HG02884 (cell line): ENCODE measurements around the gene ODAD3.
A peak's percentile ranks its signal among the peaks of the same experiment; 100 is the strongest.

Experiments used
- ATAC-seq: cut with Tn5 transposase; IDR thresholded peaks from one replicate; pipeline ENCODE4 v1.9.1; 2021; ENCODE audit warnings: mild to moderate bottlenecking, moderate library complexity; ENCODE audit not compliant: unreplicated experiment

ODAD3 gene

GRCh38 chr19:11378319-11379189 lies 56.4 kb downstream of the ODAD3 start:
- no peak for ATAC-seq

- ATAC-seq = no peak
Measured at GRCh38 chr19:11377756-11378155, 57.2 kb downstream of the ODAD3 start.

GRCh38 chr19:11377237-11377636 lies 57.7 kb downstream of the ODAD3 start:
- ATAC-seq = no peak

DNA sequence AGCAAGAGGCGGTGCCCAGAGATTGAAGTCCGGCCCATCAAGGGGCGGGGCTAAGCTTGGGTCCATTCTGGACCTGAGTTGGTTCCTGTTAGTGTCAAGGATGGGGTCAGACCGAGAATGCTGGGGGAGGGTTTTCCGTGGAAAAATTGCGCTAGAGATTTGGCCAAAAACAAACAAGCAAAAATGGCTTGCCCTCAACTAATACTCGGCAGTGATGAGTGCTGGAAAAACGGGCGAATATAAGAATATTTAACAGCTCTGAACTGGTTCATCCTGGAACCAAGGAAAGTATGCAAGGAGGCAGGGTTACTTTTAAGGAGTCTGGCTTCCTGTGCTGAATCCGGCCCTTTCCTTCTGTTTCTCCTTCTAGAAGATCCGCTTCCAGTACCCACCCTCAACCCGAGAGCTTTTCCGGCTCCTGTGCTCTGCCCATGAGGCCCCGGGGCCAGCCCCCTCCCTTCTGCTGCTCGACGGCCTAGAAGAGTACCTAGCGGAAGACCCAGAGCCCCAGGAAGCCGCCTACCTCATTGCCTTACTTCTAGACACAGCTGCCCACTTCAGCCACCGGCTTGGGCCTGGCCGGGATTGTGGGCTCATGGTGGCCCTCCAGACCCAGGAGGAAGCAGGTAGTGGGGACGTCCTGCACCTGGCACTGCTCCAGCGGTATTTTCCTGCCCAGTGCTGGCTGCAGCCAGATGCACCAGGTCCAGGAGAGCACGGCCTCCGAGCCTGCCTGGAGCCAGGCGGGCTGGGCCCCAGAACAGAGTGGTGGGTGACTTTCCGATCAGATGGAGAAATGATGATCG lies 59.6 kb downstream of the ODAD3 start:
- ATAC-seq = peak; percentile 29

DNA sequence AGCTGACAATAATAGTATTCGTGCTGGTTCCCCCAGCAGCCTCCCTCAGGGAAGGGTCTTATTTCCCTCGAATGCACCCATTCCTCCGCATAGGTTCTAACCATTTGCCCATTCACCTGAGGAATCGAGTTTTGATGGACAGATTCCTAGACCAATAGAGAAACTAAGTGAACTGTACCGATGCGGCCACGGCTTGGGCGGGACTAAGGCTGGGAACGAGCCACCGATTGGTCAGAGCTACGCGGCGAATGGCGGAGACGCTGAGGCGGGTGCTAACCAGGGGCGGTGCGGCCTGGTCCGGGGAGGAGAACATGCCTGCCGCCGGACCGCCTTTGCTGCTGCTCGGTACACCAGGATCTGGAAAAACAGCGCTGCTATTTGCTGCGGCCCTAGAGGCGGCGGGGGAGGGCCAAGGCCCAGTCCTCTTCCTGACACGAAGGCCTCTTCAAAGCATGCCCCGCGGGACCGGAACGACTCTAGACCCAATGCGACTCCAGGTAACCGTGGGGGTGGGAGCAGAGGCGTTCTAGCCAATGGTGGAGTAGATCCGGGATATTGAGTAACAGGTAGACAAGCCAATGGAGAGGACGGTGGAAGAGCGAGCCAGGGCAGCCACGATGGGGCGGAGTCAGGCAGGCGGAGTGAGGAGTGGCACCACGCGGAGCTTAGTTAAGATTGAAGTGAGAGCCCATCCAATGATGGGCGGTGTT lies 60.3 kb downstream of the ODAD3 start, which contains the start of gene SWSAP1:
SWSAP1 (plus strand) TSS at position 234 of the 710 bp plus-strand sequence; CDS start at position 249, 15 bp downstream.
- ATAC-seq = peak; percentile 85

- no peak for ATAC-seq
Measured at GRCh38 chr19:11373885-11374432, 61.0 kb downstream of the ODAD3 start.

GRCh38 chr19:11373166-11373884 lies 61.6 kb downstream of the ODAD3 start:
- ATAC-seq = no peak

DNA sequence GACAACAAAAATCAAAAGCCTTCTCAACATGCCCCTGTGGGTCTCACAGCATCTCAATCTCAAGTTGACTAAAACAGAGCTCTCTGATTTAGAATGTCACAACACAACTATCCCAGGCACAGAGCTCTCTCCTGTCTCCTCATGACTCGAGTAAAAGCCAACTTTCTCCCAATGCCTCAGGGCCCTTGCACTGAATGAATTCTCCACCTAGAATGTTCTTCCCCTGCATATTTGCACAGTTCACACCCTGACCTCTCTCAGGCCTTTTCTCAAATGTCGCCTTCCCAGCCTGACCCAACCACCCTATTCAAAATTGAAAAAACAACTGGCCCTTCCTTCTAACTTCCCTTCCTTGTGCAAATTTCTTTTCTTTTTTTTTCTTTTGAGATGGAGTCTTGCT lies 64.2 kb downstream of the ODAD3 start:
- ATAC-seq = no peak
